Body of pancreas (tissue), 4 donors: ENCODE data around the gene CTH. TPM values are rescaled to one million over a fixed set of nuclear protein-coding genes. Genes with fewer than 3 reads are reported as not detected.

Experiments
- ATAC-seq: fragments of 150-250 bp; one replicate; pipeline ENCODE4 v1.9.1; 2016
- DNase-seq, 4 donors: peaks; one replicate each; pipeline ENCODE4 v3.0.0-alpha.2; 2019
- H3K27ac ChIP-seq, 4 donors: fragments of 200-600 bp; sonication (generic); 1 replicate in 3 of 4; 2 replicates in 1 of 4; pipeline versions ENCODE4 v1.5.1 to v1.6.1; 2016 to 2019; ENCODE audit warnings: mild to moderate bottlenecking in 1 of 4, mixed read lengths in 1 of 4, moderate library complexity in 1 of 4
- H3K27me3 ChIP-seq, 2 donors: fragments of 200-600 bp; sonication (generic); one replicate each; pipeline ENCODE4 v1.6.0; 2016; ENCODE audit warnings: mild to moderate bottlenecking in 1 of 2
- H3K36me3 ChIP-seq, 2 donors: fragments of 200-600 bp; sonication (generic); replicated peaks in 1 of 2; 2 replicates each; pipeline ENCODE4 v1.5.1; 2016; ENCODE audit warnings: low read depth in 2 of 2; ENCODE audit not compliant: insufficient read depth in 1 of 2
- H3K4me1 ChIP-seq: fragments of 200-600 bp; sonication (generic); one replicate; pipeline ENCODE4 v1.6.0; 2016
- H3K4me3 ChIP-seq, 2 donors: fragments of 200-600 bp; sonication (generic); 1 replicate in 1 of 2; 2 replicates in 1 of 2; pipeline ENCODE4 v1.5.1; 2016 to 2019
- H3K9me3 ChIP-seq, 3 donors: fragments of 200-600 bp; sonication (generic); 1 replicate in 2 of 3; 2 replicates in 1 of 3; pipeline ENCODE4 v1.5.1; 2016
- CTCF ChIP-seq, 7 experiments: fragments of 450-650 bp in 4 of 7; fragments of 200-600 bp in 3 of 7; sonication (generic) in 3 of 7; IDR thresholded peaks; one replicate each; pipeline ENCODE4 v1.5.1; 2016 to 2019; ENCODE audit warnings: antibody characterized with exemption in 7 of 7
- POLR2A ChIP-seq, 3 donors: fragments of 450-650 bp; IDR thresholded peaks; one replicate each; pipeline ENCODE4 v1.6.1; 2016; ENCODE audit warnings: antibody characterized with exemption in 3 of 3, mild to moderate bottlenecking in 2 of 3
- whole genome bisulfite sequencing, 2 donors: methylation state at CpG; one replicate each; pipeline ENCODE4 v1.1.5; 2017; 5-methylcytosine and 5-hydroxymethylcytosine counted together
- intact Hi-C: fragments of 100-400 bp; cut with DNase I; formaldehyde crosslinking; loops from one replicate; pipeline ENCODE4 v1.15.1; 2023
- total RNA-seq, 2 donors: library from RNA; depleted of rRNA; stranded (reverse); fragments of >200 nt; gene quantifications; one replicate each; pipeline ENCODE4 v1.1.0, GENCODE V29; 2016

CTH gene
- total RNA-seq, 2 donors from 2014 or later: 5.9 to 7.3 TPM

DNA sequence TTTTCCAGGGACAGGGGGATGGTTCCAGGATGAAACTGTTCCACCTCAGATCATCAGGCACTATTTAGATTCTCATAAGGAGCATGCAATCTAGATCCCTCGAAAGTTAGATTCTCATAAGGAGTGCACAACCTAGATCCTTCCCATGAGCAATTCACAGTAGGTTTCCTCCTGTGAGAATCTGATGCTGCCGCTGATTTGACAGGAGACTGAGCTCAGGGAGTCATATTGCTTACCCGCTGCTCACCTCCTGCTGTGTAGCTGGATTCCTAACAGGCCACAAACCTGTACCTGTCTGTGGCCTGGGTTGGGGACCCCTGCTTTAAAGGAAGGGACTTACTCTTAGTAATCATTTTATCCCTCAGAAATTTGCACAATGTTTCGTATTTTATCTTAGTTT is 9.3 kb downstream of the CTH start:
- H3K4me3 ChIP-seq: no peak overlapping the region
- no peaks in the 10 kb centered on the region for H3K27me3 ChIP-seq
- DNase-seq (no peak), ATAC-seq (no peak)
- intact Hi-C loops: no loop called here
- no peaks in the 10 kb centered on the region for H3K4me1 ChIP-seq
- TF ChIP-seq POLR2A (IDR thresholded peaks at IDR 0.05): no peak
- no peak for TF ChIP-seq CTCF (IDR thresholded peaks at IDR 0.05)
- no peak overlapping the region for H3K27ac ChIP-seq
- no peaks in the 10 kb centered on the region for H3K9me3 ChIP-seq
- WGBS, 2 donors: 93% methylated on average over 4 of the region's 4 CpGs
- H3K36me3 ChIP-seq: no peaks in the 10 kb centered on the region

DNA sequence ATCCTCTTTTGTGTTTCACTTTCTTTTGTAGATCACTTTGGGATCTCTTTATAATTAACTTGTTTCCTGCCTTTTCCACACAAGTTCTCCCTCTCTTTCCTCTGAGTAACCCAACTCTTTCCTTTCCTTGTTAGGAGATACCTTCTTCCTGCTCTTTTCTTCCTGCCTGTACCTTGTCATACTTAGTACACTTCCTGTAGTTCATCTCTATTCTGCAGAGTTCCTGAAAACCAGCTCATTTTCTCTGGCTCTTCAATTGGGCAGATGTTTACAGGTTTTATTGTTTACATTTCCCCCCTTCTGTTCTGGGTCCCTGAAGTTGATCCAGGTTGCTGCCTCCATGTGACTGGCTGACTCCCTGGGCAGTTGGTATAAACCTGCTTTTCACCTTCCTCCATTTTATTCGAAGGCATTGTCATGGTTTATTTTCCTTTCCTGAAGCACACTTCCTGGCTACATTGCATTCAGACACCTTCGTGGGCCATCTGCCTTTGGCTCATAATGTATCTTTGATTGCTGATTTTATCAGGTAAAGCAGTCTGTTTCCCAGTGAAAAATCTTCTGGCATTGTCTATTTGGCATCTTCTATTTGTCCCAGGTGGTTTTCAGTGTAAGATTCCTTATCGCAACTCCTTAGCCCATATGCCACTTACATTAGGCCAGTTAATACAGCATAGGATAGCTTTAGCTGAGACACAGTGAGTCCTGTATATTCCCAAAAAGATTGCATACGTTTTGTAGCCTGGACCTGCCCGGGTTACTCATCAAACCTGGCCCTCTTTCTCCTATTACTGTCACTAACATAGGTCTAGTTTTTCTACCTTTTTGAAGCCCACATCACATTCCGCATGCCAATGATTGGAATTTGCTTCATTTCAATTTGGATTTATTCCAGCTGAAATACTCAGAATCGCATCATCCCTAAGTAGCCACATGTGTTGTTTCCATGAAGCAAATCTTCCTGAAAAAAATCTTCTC is 15.4 kb downstream of the CTH start:
- no peak overlapping the region for H3K4me3 ChIP-seq
- H3K27ac ChIP-seq: no peak overlapping the region
- DNase-seq: no peak
- WGBS, 2 donors: 75 to 81% methylated on average over 7 of the region's 7 CpGs
- TF ChIP-seq CTCF (IDR thresholded peaks at IDR 0.05): no peak
- TF ChIP-seq POLR2A (IDR thresholded peaks at IDR 0.05): no peak
- peaks cover 19% of the 10 kb centered on the region for H3K4me1 ChIP-seq
- ATAC-seq: no peak
- H3K36me3 ChIP-seq: no peaks in the 10 kb centered on the region
- intact Hi-C loops: no loop called here
- H3K9me3 ChIP-seq: no peaks in the 10 kb centered on the region
- H3K27me3 ChIP-seq: no peaks in the 10 kb centered on the region

DNA sequence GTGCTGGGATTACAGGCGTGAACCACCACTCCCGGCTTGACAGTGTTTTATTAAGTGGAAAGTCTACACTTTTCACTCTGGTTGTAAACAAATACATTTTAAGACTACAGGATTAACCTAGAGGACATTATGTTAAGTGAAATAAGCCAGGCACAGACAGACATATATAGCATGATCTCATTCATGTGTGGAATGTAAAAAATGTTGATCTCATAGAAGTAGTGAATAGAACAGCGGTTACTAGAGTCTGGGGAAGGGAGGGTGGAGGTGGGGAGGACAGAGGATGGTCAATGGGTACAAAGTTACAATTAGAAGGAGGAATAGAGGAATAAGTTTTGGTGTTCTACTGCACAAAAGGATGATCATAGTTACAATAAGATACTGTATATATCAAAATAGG is 16.9 kb downstream of the CTH start:
- Histone ChIP-seq H3K27ac (no peak overlapping the region), H3K4me1 (peaks cover 28% of the 10 kb centered on the region), H3K27me3 (no peaks in the 10 kb centered on the region), H3K4me3 (no peak overlapping the region), H3K36me3 (no peaks in the 10 kb centered on the region), H3K9me3 (no peaks in the 10 kb centered on the region)
- no peak for TF ChIP-seq POLR2A (IDR thresholded peaks at IDR 0.05)
- TF ChIP-seq CTCF (IDR thresholded peaks at IDR 0.05): no peak
- 88 to 98% methylated on average over 3 of the region's 3 CpGs for WGBS, 2 donors
- ATAC-seq: no peak
- intact Hi-C loops: no loop called here
- DNase-seq: no peak

DNA sequence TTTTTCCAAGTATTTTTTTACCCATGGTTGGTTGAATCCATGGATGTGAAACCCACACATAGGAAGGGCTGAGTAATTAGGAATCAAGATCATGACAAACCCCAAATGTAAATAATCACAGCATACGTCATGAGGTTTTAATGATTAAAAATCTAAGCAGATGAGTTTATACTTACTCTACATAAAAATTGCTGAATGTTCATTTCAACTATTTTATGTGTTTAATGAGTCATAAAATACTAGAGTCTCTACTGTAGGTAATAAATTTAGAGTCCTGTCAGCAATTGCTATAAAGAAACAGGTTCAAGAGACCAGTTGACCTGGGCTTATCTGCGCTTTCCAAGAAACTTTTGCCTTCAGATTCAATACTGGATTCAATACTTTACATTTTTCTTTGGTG is 18.2 kb downstream of the CTH start:
- H3K4me3 ChIP-seq: no peak overlapping the region
- no peak for TF ChIP-seq CTCF (IDR thresholded peaks at IDR 0.05)
- no peak for TF ChIP-seq POLR2A (IDR thresholded peaks at IDR 0.05)
- WGBS, 2 donors: 75 to 79% methylated on average over 2 of the region's 2 CpGs
- peaks cover 28% of the 10 kb centered on the region for H3K4me1 ChIP-seq
- H3K36me3 ChIP-seq: no peaks in the 10 kb centered on the region
- H3K27me3 ChIP-seq: no peaks in the 10 kb centered on the region
- H3K9me3 ChIP-seq: no peaks in the 10 kb centered on the region
- intact Hi-C loops: no loop called here
- H3K27ac ChIP-seq: no peak overlapping the region
- DNase-seq: no peak
- ATAC-seq: peak; percentile 33

DNA sequence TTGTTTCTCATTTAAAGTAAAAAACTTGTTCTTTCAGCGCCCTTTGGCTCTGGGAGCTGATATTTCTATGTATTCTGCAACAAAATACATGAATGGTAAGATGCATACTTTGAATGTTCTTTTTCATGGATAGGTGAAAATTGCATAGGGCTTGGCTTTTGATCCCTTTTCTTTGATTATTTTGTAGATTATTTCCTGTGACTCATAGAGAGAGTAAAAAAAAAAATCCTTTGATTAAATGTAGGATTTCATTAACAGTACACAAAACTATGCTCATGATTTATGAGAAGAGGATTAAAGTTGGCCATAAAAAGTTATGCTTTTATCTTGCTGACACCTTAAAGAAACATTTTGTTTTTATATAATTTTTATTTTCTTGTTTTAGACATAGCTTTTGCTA is 18.7 kb downstream of the CTH start:
- H3K4me1 ChIP-seq: peaks cover 28% of the 10 kb centered on the region
- H3K36me3 ChIP-seq: no peaks in the 10 kb centered on the region
- H3K4me3 ChIP-seq: no peak overlapping the region
- TF ChIP-seq CTCF (IDR thresholded peaks at IDR 0.05): no peak
- no peak for TF ChIP-seq POLR2A (IDR thresholded peaks at IDR 0.05)
- H3K9me3 ChIP-seq: no peaks in the 10 kb centered on the region
- intact Hi-C loops: no loop called here
- DNase-seq (no peak), ATAC-seq (no peak)
- WGBS, 2 donors: 85 to 97% methylated on average over 1 of the region's 1 CpG
- H3K27me3 ChIP-seq: no peaks in the 10 kb centered on the region
- no peak overlapping the region for H3K27ac ChIP-seq
